GM18499 (cell line): ENCODE data around the gene SERTAD3.
A peak's percentile ranks its signal among the peaks of the same experiment; 100 is the strongest.
"Not testable (repeated sequence)": the region's sequence is repeated elsewhere in the genome, so short reads cannot be mapped to it uniquely, and the experiment has no call there.

ENCODE experiments used
- ATAC-seq: cut with Tn5 transposase; IDR thresholded peaks from one replicate; pipeline ENCODE4 v1.9.1; 2021; ENCODE audit warnings: moderate number of reproducible peaks; ENCODE audit not compliant: insufficient read depth, unreplicated experiment

The SERTAD3 gene

DNA sequence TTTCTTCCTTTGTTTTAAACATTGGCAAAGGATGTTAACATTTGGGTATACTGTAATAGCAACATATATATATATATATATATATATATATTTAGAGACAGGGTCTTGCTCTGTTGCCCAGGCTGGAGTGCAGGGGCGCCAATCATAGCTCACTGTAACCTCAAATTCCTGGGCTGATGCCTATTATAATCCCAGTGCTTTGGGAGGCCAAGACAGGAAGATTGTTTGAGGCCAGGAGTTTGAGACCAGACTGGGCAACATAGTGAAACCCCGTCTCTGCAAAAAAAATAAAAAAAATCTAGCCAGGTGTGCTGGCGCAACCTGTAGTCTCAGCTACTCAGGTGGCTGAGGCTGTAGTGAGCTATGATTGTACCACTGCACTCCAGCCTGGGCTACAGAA is 16.1 kb upstream of the SERTAD3 start:
- ATAC-seq = no peak

GRCh38 chr19:40458597-40458974 is 14.5 kb upstream of the SERTAD3 start:
- ATAC-seq = no peak

DNA sequence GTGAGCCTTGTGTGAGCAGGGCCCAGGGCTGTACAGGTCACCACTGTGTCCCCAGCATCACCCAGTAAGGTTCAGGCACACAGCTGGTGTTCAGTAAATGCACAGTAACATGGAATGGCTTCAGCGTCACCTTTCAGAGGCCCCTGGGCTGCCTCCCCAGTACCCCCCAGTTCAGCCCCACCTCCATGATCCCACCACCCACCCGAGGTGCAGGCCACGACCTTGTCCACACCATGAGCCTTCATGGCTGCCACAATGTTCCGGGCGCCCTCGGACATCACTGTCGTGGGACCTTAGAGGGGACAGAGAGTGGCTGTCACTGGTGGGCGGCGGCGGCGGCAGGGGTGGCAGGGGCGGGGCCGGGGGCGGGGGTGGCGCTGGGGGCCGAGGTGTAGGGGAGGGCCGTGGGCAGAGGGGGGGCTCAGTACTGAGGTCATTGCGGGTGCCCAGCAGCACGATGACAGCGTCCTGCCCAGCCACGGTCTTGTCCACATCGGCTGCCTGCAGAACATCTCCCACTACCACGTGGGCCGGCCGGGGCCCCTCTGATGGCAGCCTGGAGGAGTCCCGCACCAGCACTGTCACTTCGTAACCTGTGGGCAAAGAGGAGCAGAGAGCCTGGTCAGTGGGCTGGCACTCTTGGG is 13.9 kb upstream of the SERTAD3 start:
- no peak for ATAC-seq

DNA sequence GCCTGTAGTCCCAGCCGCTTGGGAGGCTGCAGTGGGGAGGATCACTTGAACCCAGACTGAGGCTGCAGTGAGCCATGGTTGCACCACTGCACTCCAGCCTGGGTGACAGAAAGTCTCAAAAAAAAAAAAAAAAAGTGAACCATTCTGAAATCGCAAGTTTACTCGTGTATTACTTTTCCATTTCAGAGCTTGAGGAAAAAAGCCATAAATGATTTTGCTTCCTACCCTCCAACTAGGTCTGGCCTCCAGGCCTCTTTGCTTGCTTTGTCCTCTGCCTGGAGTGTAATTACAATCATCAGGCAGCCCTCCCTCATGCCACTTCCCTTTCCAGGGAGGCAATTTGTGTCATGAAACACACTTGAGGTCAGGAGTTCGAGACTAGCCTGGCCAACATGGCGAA is 12.9 kb upstream of the SERTAD3 start:
- no peak for ATAC-seq

DNA sequence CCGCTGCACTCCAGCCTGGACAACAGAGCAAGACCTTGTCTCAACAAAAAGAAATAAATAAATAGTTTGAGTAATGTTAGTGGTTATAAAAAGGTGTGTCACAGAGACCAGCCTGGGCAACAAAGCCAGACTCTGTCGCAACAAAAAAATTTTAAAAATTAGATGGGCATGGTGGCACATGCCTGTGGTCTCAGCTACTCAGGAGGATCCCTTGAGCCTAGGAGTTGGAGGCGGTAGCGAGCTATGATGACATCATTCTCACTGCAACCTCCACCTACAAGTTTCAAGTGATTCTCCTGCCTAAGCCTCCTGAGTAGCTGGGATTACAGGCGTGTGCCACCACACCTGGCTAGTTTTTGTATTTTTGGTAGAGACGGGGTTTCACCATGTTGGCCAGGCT is 9.8 kb upstream of the SERTAD3 start:
- ATAC-seq = not testable (repeated sequence)

DNA sequence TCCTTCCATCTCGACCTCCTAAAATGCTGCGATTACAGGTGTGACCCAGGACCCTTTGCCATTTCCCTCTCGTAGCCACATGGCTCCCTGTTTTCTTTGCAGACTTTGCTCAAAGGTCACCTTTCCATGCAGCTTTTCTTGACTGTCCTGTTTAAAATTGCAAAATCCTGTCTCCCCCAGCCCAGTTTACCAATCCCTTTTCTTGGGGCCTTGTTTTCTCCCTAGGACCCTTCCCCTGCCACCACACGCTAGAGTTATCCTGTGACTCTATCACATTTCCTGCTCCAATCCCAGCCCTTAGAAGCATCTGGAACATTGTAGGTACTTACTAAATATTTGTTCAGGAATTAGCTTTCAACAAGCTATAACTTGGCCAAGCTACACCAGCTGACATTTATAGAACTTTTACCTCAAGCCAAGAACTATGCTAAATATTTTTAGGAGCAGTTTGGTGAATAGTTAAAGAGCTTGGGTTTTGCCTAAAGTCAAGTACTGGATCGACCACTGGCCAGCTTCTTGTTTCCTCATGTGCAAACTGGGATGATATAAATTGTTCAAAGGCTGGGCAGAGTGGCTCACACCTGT is 9.1 kb upstream of the SERTAD3 start:
- no peak for ATAC-seq

DNA sequence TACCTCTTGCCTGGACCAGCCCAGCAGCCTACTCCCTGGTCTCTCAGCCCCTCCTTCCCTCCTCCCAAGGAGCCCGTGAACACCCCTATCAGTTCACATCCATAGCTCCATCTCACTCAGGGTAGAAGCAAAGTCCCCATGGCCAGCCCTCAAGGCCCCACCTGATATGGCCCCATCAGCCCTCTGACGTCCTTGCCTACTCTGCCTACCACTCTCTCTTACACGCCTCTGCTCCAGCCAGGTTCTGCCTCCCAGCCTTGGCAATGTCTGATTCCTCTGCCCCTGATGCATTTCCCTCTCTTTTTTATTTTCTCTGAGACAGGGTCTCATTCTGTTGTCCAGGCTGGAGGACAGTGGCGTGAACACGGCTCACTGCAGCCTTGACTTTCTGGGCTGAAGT is 7.9 kb upstream of the SERTAD3 start:
- ATAC-seq = no peak

- ATAC-seq = no peak
Observed at GRCh38 chr19:40450664-40451063, 6.5 kb upstream of the SERTAD3 start.

GRCh38 chr19:40449506-40449905 is 5.4 kb upstream of the SERTAD3 start:
- no peak for ATAC-seq

GRCh38 chr19:40446263-40446784 is 2.2 kb upstream of the SERTAD3 start:
- no peak for ATAC-seq

DNA sequence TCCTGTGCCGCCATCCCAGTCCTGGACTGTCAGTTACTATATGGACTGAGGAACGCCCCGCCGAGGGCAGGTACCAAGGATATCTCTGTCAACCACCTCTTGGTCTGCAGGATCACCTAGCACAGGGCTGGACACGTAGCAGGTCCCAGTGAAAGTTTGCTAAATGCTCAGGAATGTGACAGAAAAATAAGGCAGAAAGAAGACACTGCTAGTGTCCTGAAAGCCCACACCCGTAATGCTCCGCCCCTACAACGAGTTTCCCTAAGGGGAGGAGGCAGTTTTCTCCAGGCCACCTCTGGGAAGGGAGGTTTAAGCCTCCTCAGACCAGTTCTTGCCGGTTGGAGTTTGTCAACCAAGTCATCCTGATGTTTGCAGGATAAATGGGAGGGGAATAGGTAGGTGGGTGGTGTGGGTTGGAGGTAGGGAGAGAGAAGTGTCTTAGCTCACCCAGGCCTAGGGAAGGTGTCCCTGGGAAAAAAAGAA is 1.7 kb upstream of the SERTAD3 start:
- no peak for ATAC-seq

DNA sequence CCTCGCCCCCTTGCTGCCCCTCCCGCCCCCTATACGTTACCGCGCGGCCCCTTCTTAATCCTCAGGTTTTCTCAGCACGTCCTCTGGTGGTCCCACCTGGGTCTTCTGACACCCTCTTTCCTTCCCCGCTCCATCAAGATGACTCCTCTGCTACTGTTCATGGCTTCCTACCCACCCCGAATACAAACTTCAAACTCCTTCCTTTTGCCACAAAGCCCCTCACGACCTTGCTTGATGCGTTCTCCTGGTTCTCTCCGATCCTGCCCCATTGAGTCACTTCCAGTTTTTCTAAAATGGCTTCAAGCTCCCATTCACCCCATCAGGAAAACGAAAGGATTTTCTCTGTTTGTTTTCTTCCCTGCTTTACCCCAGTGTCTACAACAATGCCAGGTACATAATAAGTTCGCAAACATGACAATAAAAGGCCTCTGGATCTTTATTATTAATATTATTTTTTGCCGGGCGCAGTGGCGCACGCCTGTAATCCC is 734 bp upstream of the SERTAD3 start:
- ATAC-seq = no peak

- ATAC-seq = peak; percentile 66
Observed at GRCh38 chr19:40443131-40443999, 770 bp downstream of the SERTAD3 start.

DNA sequence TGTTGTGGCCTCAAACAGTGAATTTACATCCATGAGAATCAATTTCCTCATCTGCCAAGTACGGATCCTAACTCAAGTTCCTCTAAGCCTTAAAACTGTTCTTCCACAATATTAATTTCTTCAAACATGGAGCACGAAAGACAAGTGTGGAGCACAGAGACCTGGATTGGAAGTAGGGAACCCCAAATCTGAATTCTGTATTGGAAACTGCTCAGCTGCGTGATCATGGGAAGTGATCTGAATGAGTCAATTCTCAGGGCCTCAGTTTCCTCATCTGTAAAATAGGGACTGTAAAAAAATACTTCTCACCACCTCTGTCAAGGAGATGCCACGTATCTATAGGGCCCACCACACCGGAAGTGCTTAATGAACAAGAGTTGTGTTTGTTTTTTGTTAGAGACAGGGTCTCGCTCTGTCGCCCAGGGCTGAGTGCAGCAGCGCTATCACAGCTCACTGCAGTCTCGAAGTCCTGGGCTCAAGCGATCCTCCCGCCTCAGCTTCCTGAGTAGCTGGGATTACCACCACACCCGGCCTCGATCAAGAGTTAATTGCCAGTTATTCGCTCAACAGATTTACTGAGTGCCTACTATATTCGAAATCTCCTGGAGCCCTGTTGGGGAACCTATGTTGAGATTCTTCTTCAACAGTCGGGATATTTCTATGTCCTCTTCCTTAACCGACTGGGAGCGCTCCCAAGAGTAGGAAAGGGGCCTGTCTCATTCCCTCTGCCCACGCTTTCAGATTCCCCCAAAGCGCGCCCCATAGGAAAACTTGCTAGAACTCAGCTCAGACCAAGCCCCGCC is 1.6 kb downstream of the SERTAD3 start:
- no peak for ATAC-seq

GRCh38 chr19:40441719-40442253 is 2.3 kb downstream of the SERTAD3 start:
- ATAC-seq = no peak

DNA sequence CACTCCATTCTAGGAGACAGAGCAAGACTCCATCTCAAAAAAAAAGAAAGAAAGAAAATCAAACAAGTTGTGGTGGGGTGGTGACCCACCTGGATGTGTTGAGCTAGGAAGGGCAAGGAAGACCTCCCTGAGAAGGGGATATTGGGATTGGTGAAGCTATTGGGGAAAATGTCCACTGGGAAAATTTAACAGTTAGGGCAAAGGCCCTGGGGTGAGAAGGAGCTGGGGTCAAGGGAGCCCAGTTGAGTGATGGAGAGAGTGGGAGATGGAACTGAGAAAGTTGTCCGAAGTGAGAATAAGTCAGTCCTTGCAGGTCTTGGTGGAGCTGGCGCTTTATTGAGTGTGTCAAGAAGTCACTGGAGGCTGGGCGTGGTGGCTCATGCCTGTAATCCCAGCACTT is 5.9 kb downstream of the SERTAD3 start:
- no peak for ATAC-seq

- no peak for ATAC-seq
Observed at GRCh38 chr19:40433391-40434216, 10.5 kb downstream of the SERTAD3 start.

DNA sequence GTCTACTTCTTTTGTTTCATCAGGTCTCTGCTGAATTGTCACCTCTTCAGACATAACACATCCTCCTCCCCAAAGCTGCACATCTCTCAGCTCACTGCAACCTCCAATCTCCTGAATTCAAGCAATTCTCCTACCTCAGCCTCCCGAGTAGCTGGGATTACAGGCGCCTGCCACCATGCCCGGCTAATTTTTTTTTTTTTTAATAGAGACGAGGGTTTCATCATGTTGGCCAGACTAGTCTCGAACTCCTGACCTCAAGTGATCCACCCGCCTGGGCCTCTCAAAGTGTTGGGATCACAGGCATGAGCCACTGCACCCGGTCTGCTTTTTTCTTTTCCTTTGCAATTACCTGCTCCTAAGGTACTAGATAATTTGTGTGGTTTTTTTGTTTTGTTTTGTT is 11.4 kb downstream of the SERTAD3 start:
- ATAC-seq = not testable (repeated sequence)

DNA sequence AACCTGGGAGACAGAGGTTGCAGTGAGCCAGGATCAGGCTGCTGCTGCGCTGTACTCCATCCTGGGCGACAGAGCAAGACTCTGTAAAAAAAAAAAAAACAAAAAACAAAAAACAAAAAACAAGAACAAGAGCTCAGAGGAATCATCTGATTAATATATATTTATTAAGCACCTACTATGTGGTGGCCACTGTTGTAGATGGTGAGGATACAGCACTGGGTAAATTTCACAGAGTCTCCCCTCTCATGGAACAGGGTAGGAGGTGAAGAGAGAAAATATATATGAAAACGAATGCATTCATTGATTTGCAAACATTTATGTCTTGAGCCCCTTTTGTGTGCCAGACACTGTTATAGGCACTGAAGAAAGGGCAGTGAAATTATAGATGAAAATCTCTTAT is 12.4 kb downstream of the SERTAD3 start:
- no peak for ATAC-seq
